Epidermal melanocyte (primary cell): ENCODE results near the gene NDUFS4.
"Not testable (repeated sequence)": the region's sequence is repeated elsewhere in the genome, so short reads cannot be mapped to it uniquely, and the experiment has no call there.

Experiments
- DNase-seq: peaks from one replicate; pipeline ENCODE4 v3.0.0; 2011; ENCODE audit warnings: low spot score; ENCODE audit not compliant: insufficient read length

The NDUFS4 gene

DNA sequence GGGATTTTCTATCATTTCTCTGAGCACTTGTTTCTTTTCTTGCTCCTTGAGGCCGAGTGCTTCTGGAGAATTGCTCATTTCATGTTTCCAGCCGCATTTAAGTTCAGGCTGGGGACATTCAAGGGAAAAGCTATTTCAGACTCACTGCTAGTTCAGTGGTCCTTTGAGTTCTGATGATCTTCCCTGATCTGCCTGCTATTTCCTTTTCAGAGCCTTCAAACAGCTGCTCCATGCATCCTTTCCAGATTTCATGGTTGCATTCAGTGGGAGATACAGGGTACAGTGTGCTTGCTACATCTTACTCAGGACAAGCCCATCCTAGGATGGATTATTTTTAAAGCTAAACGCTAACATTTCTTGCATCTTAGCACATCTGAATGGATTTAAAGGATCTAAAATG is 14.7 kb downstream of the NDUFS4 start:
- DNase-seq = no peak

DNA sequence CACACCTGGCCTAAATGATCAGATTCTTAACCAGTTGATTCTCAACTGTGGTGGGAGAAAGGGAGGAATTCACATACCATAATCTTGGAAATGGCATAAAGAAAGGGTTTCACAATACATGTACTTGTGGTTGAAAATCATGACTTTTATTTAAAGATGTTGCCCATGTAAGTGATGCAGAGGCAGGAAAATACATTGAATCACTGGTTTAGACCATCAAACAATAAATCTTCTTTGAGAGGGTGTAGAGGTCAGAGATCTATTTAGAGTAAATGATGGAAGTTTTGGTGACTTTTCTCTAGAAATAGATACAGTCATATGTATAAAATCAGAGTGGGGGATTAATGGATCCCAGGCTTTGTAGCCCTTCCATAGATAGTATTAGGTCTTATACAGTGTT is 15.4 kb downstream of the NDUFS4 start:
- DNase-seq = no peak

DNA sequence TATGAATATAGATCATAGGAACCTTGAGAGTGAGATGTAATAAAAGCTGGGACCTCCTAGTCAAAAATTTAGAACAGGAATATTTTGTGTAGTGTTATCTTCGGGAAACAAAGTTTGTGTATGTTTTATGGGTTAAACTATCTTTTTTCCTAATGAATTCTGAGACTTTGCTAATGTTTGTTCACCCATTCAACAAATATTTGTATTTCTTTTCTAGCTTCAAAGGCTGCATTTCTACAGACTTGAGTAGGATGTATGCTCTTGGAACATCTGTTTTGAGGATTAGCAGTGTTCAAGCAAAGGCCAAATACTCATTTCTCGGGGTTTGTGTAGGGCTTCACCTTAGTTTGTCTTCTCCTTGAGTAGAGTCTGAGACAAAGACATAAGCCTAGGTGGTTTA is 16.2 kb downstream of the NDUFS4 start:
- no peak for DNase-seq

- no peak for DNase-seq
Measured at GRCh38 chr5:53578854-53579253, 18.4 kb downstream of the NDUFS4 start.

- no peak for DNase-seq
Measured at GRCh38 chr5:53580547-53580946, 20.1 kb downstream of the NDUFS4 start.

DNA sequence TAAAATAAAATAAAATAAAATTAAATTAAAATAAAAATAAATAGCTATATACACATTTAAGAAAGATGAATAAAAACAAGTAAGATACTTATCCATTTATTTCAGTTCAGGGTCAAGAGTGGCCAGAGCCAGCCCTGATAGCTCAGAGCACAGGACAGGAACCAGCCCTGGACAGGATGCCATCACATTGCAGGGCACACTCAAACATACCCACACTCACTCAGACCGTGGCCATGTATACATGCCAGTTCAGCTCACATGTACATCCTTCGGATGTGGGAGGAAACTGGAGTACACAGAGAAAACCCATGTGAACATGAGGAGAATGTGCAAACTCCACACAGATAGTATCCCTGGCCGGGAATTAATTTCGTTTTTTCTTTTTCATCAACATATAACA is 21.8 kb downstream of the NDUFS4 start:
- no peak for DNase-seq

DNA sequence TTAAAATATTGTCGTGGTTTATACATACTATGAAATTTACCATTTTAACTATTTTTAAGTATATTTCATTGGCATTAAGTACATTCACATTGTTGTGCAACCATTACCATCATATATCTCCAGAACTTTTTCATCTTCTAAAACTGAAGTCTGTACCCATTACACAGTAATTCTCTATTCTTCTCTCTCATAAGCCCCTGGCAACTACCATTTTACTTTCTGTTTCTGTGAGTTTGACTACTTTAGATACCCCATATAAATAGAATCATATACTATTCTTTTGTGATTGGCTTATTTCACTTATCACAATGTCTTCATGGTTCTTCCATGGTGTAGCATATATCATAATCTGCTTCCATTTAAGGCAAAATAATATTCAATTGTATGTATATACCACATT is 30.3 kb downstream of the NDUFS4 start:
- DNase-seq = no peak

DNA sequence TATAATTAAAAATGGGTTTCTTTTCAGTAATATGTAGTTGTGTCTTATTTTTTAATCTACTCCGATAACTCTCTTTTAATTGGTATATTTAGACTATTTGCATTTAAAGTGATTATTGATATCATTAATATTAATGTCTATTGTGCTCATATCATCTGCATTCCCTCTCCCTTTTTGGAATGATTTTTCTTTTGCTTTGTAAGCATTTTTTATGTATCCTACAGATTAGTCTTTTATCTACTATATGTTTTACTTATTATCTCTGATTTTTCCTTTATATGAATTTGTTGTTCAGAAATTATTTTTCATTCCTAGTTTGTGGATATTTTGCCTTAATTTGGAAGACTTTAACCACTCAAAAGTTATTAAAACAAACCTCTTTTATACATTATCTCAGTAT is 34.0 kb downstream of the NDUFS4 start:
- DNase-seq = no peak

- no peak for DNase-seq
Measured at GRCh38 chr5:53597894-53598293, 37.5 kb downstream of the NDUFS4 start.

DNA sequence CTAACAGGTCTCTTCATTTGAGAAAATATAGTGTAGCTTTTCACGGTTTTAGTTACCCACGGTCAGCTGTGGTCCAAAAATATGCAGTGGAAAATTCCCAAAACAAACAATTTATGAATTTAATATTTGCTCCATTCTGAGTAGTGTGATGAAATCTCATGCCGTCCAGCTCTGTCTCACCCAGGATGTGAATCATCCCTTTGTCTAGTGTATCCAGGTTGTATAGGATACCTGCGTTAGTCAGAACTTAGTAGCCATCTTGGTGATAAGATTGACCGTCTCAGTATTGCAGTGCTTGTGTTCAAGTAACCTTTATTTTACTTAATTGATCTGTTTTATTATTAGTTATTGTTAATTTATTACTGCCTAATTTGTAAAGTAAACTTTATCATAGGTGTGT is 41.1 kb downstream of the NDUFS4 start:
- no peak for DNase-seq

DNA sequence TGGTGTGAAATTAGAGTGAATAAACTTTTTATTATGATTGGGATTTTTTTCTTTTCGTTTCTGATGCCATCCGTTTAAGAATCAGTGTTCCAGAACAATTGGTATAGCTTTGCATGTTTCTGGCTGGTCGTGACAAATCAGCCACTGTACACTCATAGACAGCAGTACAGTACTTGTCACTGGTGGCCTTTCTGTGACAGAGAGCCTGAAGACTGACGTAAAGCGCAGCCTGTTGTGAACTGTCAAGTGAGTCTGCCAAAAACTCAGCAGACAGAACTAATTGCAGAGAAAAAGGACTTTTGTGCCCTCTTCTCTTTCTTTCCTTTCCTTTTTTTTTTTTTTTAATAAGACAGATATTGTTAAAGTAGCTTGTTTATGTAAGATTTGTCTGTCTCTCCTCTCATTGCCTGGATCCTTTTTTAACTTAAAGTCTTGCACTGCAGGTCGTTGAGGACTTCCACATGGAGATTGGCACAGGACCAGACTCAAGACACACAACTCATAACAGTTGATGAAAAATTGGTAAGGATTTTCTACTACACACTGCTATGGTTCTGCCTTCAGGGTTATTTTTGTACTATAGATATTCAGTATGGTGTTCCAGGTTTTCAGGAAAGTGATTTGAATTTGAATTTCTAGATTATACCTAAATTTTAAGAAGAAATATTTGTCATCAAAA is 42.7 kb downstream of the NDUFS4 start:
- no peak for DNase-seq

GRCh38 chr5:53604309-53604708 is 43.9 kb downstream of the NDUFS4 start:
- DNase-seq = no peak

- no peak for DNase-seq
Measured at GRCh38 chr5:53607886-53608285, 47.4 kb downstream of the NDUFS4 start.

DNA sequence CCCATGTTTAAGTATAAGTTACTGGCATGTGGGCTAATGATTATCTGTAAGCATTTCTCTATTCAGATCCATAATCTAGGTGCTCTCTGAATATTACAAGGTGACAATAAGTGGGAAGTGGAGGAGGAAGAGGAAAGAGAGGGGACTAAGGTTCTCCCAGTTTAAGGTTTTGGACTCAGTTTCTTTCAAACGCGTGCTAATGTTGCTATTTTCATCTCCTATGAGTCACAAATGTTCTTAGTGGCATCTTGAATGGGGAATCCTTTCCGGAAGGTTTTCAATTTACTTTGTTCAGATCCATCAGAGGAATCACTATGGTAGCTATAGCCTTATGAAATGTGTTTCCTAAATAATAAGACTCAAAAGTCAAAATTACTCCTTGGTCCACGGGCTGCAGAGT is 48.5 kb downstream of the NDUFS4 start:
- not testable (repeated sequence) for DNase-seq

GRCh38 chr5:53613061-53613460 is 52.6 kb downstream of the NDUFS4 start:
- DNase-seq = no peak

DNA sequence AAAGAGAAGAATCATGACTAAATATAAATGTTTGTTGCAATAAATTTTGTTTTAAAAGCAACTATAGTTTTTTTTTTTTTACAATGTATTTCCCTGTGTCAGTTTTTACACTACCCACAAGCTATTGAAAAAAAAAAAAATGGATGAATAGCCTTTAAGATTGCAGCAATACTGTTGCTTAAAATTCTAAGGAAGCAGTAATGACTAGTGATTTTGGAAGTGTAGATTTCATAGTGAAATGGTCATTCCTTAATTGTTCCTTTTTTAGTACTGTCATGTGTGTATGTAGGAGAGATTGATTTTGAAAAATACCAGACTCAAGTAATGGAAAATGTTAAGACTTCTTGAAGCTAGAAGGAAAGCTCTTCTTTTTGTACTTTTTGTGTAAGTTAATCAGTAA is 53.1 kb downstream of the NDUFS4 start:
- no peak for DNase-seq

GRCh38 chr5:53614376-53614885 is 54.0 kb downstream of the NDUFS4 start:
- no peak for DNase-seq

- DNase-seq = no peak
Measured at GRCh38 chr5:53616939-53617549, 56.6 kb downstream of the NDUFS4 start.

- DNase-seq = no peak
Measured at GRCh38 chr5:53631251-53631650, 70.8 kb downstream of the NDUFS4 start.

DNA sequence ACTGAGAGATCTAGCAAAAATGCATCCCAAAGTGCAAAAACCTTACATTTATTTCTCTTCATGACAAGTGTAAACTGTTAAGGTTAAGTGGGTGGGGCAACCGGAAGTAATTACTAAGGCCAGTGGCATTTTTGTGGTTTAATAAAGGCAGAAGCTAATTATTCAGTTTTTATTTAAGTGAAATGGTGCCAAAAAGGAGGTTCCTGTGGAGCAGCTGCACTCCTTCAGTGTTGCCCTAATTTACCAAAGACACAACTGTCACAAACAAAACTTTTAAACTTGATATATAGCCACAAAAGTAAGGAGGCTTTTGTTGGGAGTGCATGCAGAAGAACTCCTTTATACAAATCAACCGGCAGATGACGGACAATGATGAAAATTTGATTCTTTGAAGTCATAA is 81.6 kb downstream of the NDUFS4 start:
- DNase-seq = no peak

- no peak for DNase-seq
Measured at GRCh38 chr5:53643445-53643844, 83.0 kb downstream of the NDUFS4 start.

DNA sequence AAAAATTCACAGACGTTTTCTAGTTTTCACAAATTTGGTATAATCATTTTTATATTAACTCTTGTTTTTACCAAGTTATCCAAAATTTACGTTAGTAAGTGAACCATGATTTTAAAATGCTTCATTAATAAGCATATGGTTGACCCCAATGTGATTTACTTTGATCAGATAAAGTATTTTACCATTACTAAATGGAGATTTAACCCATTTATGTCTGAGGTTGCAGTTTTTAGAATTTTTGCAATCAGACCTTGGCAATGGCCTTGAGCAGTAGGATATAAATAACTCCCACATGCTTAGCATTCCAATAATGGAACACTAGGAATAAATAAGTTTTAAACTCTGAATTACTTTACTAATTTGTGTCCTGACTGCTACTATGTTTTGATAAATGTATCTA is 84.6 kb downstream of the NDUFS4 start:
- DNase-seq = no peak

- DNase-seq = no peak
Measured at GRCh38 chr5:53649352-53649751, 88.9 kb downstream of the NDUFS4 start.
